Epithelial cell of esophagus (primary cell): Measurements from ENCODE around the gene ARHGAP22.

Source experiments
- DNase-seq: peaks from one replicate; pipeline ENCODE4 v3.0.0; 2010; ENCODE audit warnings: low read depth
- H3K4me3 ChIP-seq: 2 replicates; pipeline ENCODE4 v1.5.1; 2011; ENCODE audit warnings: mild to moderate bottlenecking, low read length, control low read depth
- TF ChIP-seq, protein P1 (sequence below): IDR thresholded peaks from 2 replicates; pipeline ENCODE4 v1.5.1; 2011; ENCODE audit warnings: low read depth, mild to moderate bottlenecking, low read length, control low read depth, inconsistent platforms; ENCODE audit not compliant: insufficient read depth; ENCODE audit errors: missing control alignments

ARHGAP22 gene

DNA sequence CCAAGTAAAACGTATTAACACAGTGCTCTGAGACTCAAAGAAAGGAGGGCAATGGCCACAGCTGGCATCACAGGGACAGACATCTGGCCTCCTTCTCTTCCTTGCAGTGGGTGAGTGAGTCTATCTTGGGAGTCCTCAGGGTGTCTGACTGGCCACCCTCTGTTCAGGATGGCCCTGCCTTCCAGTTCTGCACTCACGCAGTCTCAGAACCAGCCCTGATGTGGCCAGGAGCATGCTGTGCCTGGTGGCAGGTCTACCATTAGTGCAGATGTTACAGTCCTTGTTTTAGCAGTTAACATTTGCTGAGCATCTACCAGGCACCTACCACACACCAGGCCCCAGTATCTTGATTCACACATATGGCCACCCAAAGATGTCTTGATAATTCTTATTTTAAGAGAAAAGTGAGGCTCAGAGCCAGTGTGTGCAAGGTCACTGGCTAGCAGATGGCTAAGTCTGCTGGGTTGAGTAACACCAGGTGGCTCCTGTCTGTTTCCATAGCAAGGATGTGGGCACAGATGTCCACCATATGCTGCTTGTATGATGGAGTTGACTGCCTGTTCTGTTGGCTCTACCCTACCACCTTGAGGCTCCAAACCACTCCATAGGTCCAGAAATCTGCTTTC, 23.2 kb upstream of the ARHGAP22 start:
- TF ChIP-seq, protein P1, sequence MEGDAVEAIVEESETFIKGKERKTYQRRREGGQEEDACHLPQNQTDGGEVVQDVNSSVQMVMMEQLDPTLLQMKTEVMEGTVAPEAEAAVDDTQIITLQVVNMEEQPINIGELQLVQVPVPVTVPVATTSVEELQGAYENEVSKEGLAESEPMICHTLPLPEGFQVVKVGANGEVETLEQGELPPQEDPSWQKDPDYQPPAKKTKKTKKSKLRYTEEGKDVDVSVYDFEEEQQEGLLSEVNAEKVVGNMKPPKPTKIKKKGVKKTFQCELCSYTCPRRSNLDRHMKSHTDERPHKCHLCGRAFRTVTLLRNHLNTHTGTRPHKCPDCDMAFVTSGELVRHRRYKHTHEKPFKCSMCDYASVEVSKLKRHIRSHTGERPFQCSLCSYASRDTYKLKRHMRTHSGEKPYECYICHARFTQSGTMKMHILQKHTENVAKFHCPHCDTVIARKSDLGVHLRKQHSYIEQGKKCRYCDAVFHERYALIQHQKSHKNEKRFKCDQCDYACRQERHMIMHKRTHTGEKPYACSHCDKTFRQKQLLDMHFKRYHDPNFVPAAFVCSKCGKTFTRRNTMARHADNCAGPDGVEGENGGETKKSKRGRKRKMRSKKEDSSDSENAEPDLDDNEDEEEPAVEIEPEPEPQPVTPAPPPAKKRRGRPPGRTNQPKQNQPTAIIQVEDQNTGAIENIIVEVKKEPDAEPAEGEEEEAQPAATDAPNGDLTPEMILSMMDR: no peak
- no peak for DNase-seq
- no peak overlapping the region for H3K4me3 ChIP-seq

DNA sequence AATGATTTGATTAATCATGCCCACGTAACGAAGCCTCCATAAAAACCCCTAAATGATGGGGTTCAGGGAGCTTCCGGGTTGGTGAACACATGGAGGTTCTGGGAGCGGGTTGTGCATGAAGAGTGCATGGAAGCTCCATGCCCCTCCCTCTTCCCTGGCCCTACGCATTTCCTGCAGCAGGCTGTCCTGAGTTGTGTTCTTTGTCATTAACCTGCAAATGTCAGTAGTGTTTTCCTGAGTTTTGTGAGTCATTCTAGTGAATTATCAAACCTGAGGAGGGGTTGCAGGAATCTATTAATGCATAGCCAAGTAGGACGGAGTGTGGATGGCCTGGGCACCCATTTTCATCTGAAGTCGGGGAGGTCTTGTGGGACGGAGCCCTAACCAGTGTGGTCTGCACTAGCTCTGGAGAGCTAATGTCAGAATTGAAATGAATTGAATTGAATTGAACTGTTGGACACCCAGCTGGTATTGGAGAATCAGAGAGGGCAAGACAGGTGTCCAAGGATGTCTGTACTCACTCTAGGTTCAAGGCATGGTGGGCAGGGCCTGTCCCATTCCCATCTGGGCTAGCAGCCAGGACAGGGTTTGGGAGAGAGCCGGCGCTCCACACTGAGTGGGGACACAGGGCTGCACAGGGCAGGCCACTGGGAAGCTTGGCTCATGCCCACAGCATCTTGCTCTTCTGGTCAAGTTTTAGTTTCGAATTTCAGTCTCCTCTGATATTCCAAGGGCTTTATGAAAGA, 22.3 kb upstream of the ARHGAP22 start:
- TF ChIP-seq, protein P1: no peak
- no peak for DNase-seq
- H3K4me3 ChIP-seq: no peak overlapping the region

DNA sequence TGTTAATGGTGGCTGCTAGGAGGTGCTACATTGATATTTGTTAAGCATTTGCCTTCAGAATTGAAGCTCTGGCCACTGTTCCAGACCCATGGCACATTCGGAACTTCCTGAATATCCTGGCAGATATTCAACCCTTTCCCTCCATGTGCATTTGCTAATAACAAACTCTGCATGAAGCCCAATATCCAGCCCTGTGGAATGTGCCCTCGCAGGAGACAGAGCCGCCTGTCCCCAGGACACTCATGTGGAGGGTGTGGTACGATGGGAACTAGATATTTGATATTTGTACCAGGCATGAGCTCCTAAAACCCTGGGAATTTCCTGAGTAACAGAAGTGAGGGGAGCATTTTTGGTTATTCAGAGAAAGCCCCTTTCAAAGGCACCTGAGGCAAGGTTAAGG, 21.6 kb upstream of the ARHGAP22 start:
- no peak for DNase-seq
- H3K4me3 ChIP-seq: no peak overlapping the region
- TF ChIP-seq, protein P1: no peak

DNA sequence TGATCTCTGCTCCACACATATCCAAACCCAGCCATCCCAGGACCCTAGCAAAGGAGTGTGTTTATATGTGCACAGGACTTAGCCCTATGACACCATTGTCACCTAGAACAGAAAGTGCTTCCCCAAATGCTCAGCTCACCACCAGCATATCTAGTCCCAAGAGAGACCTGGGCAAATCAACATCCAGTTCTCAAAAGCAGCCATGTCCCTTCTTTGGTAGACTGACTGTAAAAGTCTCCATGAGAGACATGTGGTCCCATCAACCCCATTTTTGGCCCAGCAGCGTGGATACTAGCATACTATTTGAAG, 20.9 kb upstream of the ARHGAP22 start:
- DNase-seq: no peak
- TF ChIP-seq, protein P1: no peak
- H3K4me3 ChIP-seq: no peak overlapping the region

DNA sequence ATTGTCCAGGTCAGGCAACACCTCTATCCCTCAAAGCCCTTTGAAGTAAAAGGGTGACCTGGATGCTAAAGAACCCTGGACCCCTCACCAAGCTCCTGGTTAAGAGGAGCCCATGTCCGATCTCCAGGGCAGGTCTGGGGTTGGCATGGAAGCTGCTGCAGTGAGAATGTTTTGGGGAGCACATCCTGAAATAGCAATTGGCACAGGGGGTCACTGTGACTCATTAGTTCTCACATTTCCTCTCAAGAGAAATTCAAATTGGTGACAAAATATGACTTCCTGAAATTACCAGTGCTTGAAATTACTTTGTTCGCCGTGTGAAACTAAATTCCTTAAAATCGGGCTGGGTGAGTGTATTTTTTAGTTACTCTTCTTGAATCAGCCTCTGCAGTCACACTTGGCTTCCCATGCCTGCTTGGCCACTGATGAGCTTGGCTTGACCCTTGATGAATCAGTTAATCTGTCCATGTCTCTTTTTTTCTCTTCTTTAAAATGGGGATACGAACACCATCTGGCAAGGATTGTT, 18.8 kb upstream of the ARHGAP22 start:
- no peak overlapping the region for H3K4me3 ChIP-seq
- TF ChIP-seq, protein P1: no peak
- no peak for DNase-seq

DNA sequence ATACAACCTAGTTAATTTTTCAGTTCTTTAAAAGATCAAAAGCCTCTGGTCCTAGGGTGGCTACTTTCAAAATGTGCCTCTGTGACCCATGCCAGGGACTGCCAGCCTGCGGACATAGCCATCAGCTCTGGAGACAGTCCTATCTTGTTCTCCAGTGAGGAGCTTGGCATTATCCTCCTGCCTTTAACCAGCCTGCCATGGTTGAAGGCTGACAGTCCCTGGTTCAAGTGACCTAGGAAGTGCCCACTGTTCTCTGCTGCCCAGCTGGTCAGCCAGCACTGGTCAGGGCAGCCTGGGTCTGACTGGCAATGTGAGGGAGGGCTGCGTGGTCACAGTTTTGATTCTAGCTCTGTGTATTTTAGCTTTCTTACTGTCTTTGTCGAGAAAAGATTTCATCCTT, 18.1 kb upstream of the ARHGAP22 start:
- TF ChIP-seq, protein P1: no peak
- H3K4me3 ChIP-seq: no peak overlapping the region
- DNase-seq: no peak

DNA sequence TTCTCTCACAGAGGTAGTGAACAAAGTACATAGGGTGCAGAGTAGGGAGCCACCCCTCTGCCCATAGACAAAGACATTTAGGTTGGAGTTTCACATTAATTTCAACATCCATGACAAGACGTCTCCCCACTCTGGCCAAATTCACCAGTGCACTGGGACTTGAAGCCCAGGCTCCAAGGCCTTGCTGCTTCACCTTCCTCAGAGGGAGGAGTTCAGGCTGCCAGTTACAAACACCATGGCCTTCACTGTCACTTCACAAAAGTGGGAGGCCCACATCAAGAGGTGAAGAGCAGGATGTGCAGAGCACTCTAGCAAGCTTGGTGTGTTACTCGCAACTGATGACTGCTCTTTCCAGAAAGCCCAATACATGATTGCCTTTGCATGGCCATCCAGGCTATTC, 15.8 kb upstream of the ARHGAP22 start:
- no peak for DNase-seq
- H3K4me3 ChIP-seq: no peak overlapping the region
- TF ChIP-seq, protein P1: no peak
